Measurements from ENCODE around the gene ATP6V1A.
"Not testable (repeated sequence)": the region's sequence is repeated elsewhere in the genome, so short reads cannot be mapped to it uniquely, and the experiment has no call there.

ATP6V1A gene

GRCh38 chr3:113847664-113848461 is 101.0 kb downstream of the ATP6V1A start:
- Histone ChIP-seq H3K9me3 (ENCODE audit: insufficient read depth, low read length) (no peaks in the 10 kb centered on the region), H3F3A (ENCODE audit: insufficient read depth) (no peaks in the 10 kb centered on the region), H3K4me2 (ENCODE audit: low read depth, low read length, poor library complexity, severe bottlenecking) (no peak overlapping the region), H3K9ac (ENCODE audit: low read length) (no peak overlapping the region), H3K27me3 (ENCODE audit: low read length) (no peaks in the 10 kb centered on the region), H2AFZ (ENCODE audit: low read depth, low read length, severe bottlenecking) (no peak overlapping the region), H4K20me1 (ENCODE audit: low read depth, low read length) (no peaks in the 10 kb centered on the region), H3K36me3 (ENCODE audit: low read length) (no peaks in the 10 kb centered on the region), H3K79me2 (ENCODE audit: insufficient read depth, low read length) (no peaks in the 10 kb centered on the region), H3K9me2 (replicated peaks; ENCODE audit: insufficient read depth, low read length) (no peaks in the 10 kb centered on the region), H3K27ac (ENCODE audit: low read depth, low read length) (no peak overlapping the region), H3K4me3 (ENCODE audit: insufficient read depth, low read length, poor library complexity, severe bottlenecking) (no peak overlapping the region)
- TF ChIP-seq CTCF (IDR thresholded peaks at IDR 0.05; ENCODE audit: insufficient read depth, low read length, poor library complexity, severe bottlenecking) = no peak
- no peak for TF ChIP-seq EZH2phosphoT487 (conservative IDR thresholded peaks at IDR 0.05; ENCODE audit: low read length)

- not testable (repeated sequence) for H3K9ac ChIP-seq (ENCODE audit: low read length); H3K79me2 ChIP-seq (ENCODE audit: insufficient read depth, low read length); H3K4me3 ChIP-seq (ENCODE audit: insufficient read depth, low read length, poor library complexity, severe bottlenecking); H3K9me2 ChIP-seq (replicated peaks; ENCODE audit: insufficient read depth, low read length); H2AFZ ChIP-seq (ENCODE audit: low read depth, low read length, severe bottlenecking); H3K36me3 ChIP-seq (ENCODE audit: low read length); H3K9me3 ChIP-seq (ENCODE audit: insufficient read depth, low read length); H3K27ac ChIP-seq (ENCODE audit: low read depth, low read length); H3K27me3 ChIP-seq (ENCODE audit: low read length); H3F3A ChIP-seq (ENCODE audit: insufficient read depth); H4K20me1 ChIP-seq (ENCODE audit: low read depth, low read length); H3K4me2 ChIP-seq (ENCODE audit: low read depth, low read length, poor library complexity, severe bottlenecking)
Measured at GRCh38 chr3:113849071-113849470, 102.2 kb downstream of the ATP6V1A start.

GRCh38 chr3:113849841-113850240 is 103.0 kb downstream of the ATP6V1A start:
- H3K4me3 ChIP-seq (ENCODE audit: insufficient read depth, low read length, poor library complexity, severe bottlenecking); H4K20me1 ChIP-seq (ENCODE audit: low read depth, low read length); H3K9ac ChIP-seq (ENCODE audit: low read length); H3K79me2 ChIP-seq (ENCODE audit: insufficient read depth, low read length); H3K9me2 ChIP-seq (replicated peaks; ENCODE audit: insufficient read depth, low read length); H3K36me3 ChIP-seq (ENCODE audit: low read length); H3K27me3 ChIP-seq (ENCODE audit: low read length); H3F3A ChIP-seq (ENCODE audit: insufficient read depth); H3K4me2 ChIP-seq (ENCODE audit: low read depth, low read length, poor library complexity, severe bottlenecking); H3K9me3 ChIP-seq (ENCODE audit: insufficient read depth, low read length); H3K27ac ChIP-seq (ENCODE audit: low read depth, low read length); H2AFZ ChIP-seq (ENCODE audit: low read depth, low read length, severe bottlenecking): not testable (repeated sequence)

GRCh38 chr3:113850391-113850790 is 103.6 kb downstream of the ATP6V1A start:
- not testable (repeated sequence) for H3K36me3 ChIP-seq (ENCODE audit: low read length); H3K4me3 ChIP-seq (ENCODE audit: insufficient read depth, low read length, poor library complexity, severe bottlenecking); H3K9ac ChIP-seq (ENCODE audit: low read length); H3F3A ChIP-seq (ENCODE audit: insufficient read depth); H3K27ac ChIP-seq (ENCODE audit: low read depth, low read length); H4K20me1 ChIP-seq (ENCODE audit: low read depth, low read length); H3K9me3 ChIP-seq (ENCODE audit: insufficient read depth, low read length); H3K9me2 ChIP-seq (replicated peaks; ENCODE audit: insufficient read depth, low read length); H3K27me3 ChIP-seq (ENCODE audit: low read length); H3K79me2 ChIP-seq (ENCODE audit: insufficient read depth, low read length); H3K4me2 ChIP-seq (ENCODE audit: low read depth, low read length, poor library complexity, severe bottlenecking); H2AFZ ChIP-seq (ENCODE audit: low read depth, low read length, severe bottlenecking)

- H3K4me2 ChIP-seq (ENCODE audit: low read depth, low read length, poor library complexity, severe bottlenecking) = no peak overlapping the region
- H3K27ac ChIP-seq (ENCODE audit: low read depth, low read length) = no peak overlapping the region
- no peaks in the 10 kb centered on the region for H3K79me2 ChIP-seq (ENCODE audit: insufficient read depth, low read length)
- H3K27me3 ChIP-seq (ENCODE audit: low read length) = no peaks in the 10 kb centered on the region
- no peaks in the 10 kb centered on the region for H3K36me3 ChIP-seq (ENCODE audit: low read length)
- no peak overlapping the region for H3K4me3 ChIP-seq (ENCODE audit: insufficient read depth, low read length, poor library complexity, severe bottlenecking)
- no peaks in the 10 kb centered on the region for H3F3A ChIP-seq (ENCODE audit: insufficient read depth)
- H4K20me1 ChIP-seq (ENCODE audit: low read depth, low read length) = no peaks in the 10 kb centered on the region
- TF ChIP-seq CTCF (IDR thresholded peaks at IDR 0.05; ENCODE audit: insufficient read depth, low read length, poor library complexity, severe bottlenecking) (no peak), EZH2phosphoT487 (conservative IDR thresholded peaks at IDR 0.05; ENCODE audit: low read length) (no peak)
- H2AFZ ChIP-seq (ENCODE audit: low read depth, low read length, severe bottlenecking) = no peak overlapping the region
- no peak overlapping the region for H3K9ac ChIP-seq (ENCODE audit: low read length)
- H3K9me3 ChIP-seq (ENCODE audit: insufficient read depth, low read length) = no peaks in the 10 kb centered on the region
- H3K9me2 ChIP-seq (replicated peaks; ENCODE audit: insufficient read depth, low read length) = no peaks in the 10 kb centered on the region
Measured at GRCh38 chr3:113852506-113852905, 105.7 kb downstream of the ATP6V1A start.
